ENCODE results near the gene PTPRJ. TPM values are rescaled to one million over a fixed set of nuclear protein-coding genes. Genes with fewer than 3 reads are reported as not detected.

PTPRJ gene
- polyA plus RNA-seq, 1 donor (not counting 4 experiments of a cell fraction or from before 2014, with no cell fraction given), result 0.84 TPM

GRCh38 chr11:47967577-47968525, 12.5 kb upstream of the PTPRJ start:
- dilution Hi-C loops (cut with MboI; ENCODE audit: extremely low pct_ligation_motif_present, low sequenced_read_pairs), result no loop called here
- Histone ChIP-seq H4K20me1 (ENCODE audit: control insufficient read depth, extremely low read depth, insufficient read depth, low read length) (no peaks in the 10 kb centered on the region), H2AFZ (ENCODE audit: control insufficient read depth, low read length) (no peak overlapping the region), H3K4me1 (ENCODE audit: control insufficient read depth, extremely low read depth, insufficient read depth, low read length) (no peaks in the 10 kb centered on the region), H3K9me3 (ENCODE audit: control insufficient read depth, low read depth, low read length) (no peaks in the 10 kb centered on the region), H3K4me2 (ENCODE audit: control insufficient read depth, extremely low read depth, insufficient read depth, low read depth, low read length) (no peak overlapping the region), H3K27ac (ENCODE audit: control insufficient read depth, insufficient read depth, low read length) (no peak overlapping the region), H3K4me3 (ENCODE audit: control insufficient read depth in 2 of 3, extremely low read depth in 1 of 3, insufficient read depth in 2 of 3, low read depth in 1 of 3, low read length in 3 of 3) (no peak overlapping the region), H3K27me3 (ENCODE audit: control insufficient read depth, extremely low read depth, insufficient read depth, low read length) (no peaks in the 10 kb centered on the region), H3K79me2 (ENCODE audit: control insufficient read depth, insufficient read depth, low read length) (no peaks in the 10 kb centered on the region), H3K9me1 (ENCODE audit: control insufficient read depth, extremely low read depth, insufficient read depth, low read length) (no peaks in the 10 kb centered on the region), H3K9ac (ENCODE audit: control insufficient read depth, extremely low read depth, insufficient read depth, low read length) (no peak overlapping the region), H3K36me3 (ENCODE audit: control insufficient read depth in 2 of 2, extremely low read depth in 1 of 2, insufficient read depth in 2 of 2, low read length in 2 of 2) (no peaks in the 10 kb centered on the region)
- no peak for FAIRE-seq
- TF ChIP-seq CTCF (optimal IDR thresholded peaks at IDR 0.05 in 1 of 3, IDR thresholded peaks at IDR 0.05 in 1 of 3, conservative IDR thresholded peaks at IDR 0.05 in 1 of 3; ENCODE audit: extremely low read depth in 1 of 3, insufficient read depth in 2 of 3, low read length in 3 of 3), result no peak
- TF ChIP-seq EZH2 (IDR thresholded peaks at IDR 0.05; ENCODE audit: low read length), result no peak
- no peak for DNase-seq (ENCODE audit: low read depth, low spot score)

GRCh38 chr11:47969401-47969800, 11.0 kb upstream of the PTPRJ start:
- Histone ChIP-seq H3K9ac (ENCODE audit: control insufficient read depth, extremely low read depth, insufficient read depth, low read length) (no peak overlapping the region), H3K79me2 (ENCODE audit: control insufficient read depth, insufficient read depth, low read length) (no peaks in the 10 kb centered on the region), H3K9me1 (ENCODE audit: control insufficient read depth, extremely low read depth, insufficient read depth, low read length) (no peaks in the 10 kb centered on the region), H3K9me3 (ENCODE audit: control insufficient read depth, low read depth, low read length) (no peaks in the 10 kb centered on the region), H3K4me1 (ENCODE audit: control insufficient read depth, extremely low read depth, insufficient read depth, low read length) (peaks cover 4% of the 10 kb centered on the region), H3K4me2 (ENCODE audit: control insufficient read depth, extremely low read depth, insufficient read depth, low read depth, low read length) (no peak overlapping the region), H3K27me3 (ENCODE audit: control insufficient read depth, extremely low read depth, insufficient read depth, low read length) (no peaks in the 10 kb centered on the region), H4K20me1 (ENCODE audit: control insufficient read depth, extremely low read depth, insufficient read depth, low read length) (no peaks in the 10 kb centered on the region), H3K4me3 (ENCODE audit: control insufficient read depth in 2 of 3, extremely low read depth in 1 of 3, insufficient read depth in 2 of 3, low read depth in 1 of 3, low read length in 3 of 3) (no peak overlapping the region), H3K27ac (ENCODE audit: control insufficient read depth, insufficient read depth, low read length) (no peak overlapping the region), H2AFZ (ENCODE audit: control insufficient read depth, low read length) (no peak overlapping the region), H3K36me3 (ENCODE audit: control insufficient read depth in 2 of 2, extremely low read depth in 1 of 2, insufficient read depth in 2 of 2, low read length in 2 of 2) (no peaks in the 10 kb centered on the region)
- dilution Hi-C loops (cut with MboI; ENCODE audit: extremely low pct_ligation_motif_present, low sequenced_read_pairs), result no loop called here
- FAIRE-seq (peak; percentile 20), DNase-seq (ENCODE audit: low read depth, low spot score) (no peak)
- TF ChIP-seq CTCF (optimal IDR thresholded peaks at IDR 0.05 in 1 of 3, IDR thresholded peaks at IDR 0.05 in 1 of 3, conservative IDR thresholded peaks at IDR 0.05 in 1 of 3; ENCODE audit: extremely low read depth in 1 of 3, insufficient read depth in 2 of 3, low read length in 3 of 3), result no peak
- no peak for TF ChIP-seq EZH2 (IDR thresholded peaks at IDR 0.05; ENCODE audit: low read length)
